Measurements from ENCODE around the gene SLC35D3. TPM values are rescaled to one million over a fixed set of nuclear protein-coding genes. Genes with fewer than 3 reads are reported as not detected.
"Not testable (repeated sequence)": the region's sequence is repeated elsewhere in the genome, so short reads cannot be mapped to it uniquely, and the experiment has no call there.

SLC35D3 gene
- total RNA-seq, 4 donors from 2014 or later = 0.10 TPM; not detected in 3

GRCh38 chr6:136897071-136897470 is 25.0 kb upstream of the SLC35D3 start:
- DNase-seq (ENCODE audit: low spot score in 2 of 2) = no peak
- TF ChIP-seq POLR2A (IDR thresholded peaks at IDR 0.05) = no peak
- TF ChIP-seq CTCF (IDR thresholded peaks at IDR 0.05) = no peak
- no peak overlapping the region for H3K4me3 ChIP-seq (ENCODE audit: low read depth, poor library complexity, severe bottlenecking)
- 95 to 97% methylated on average over 1 of the region's 1 CpG for WGBS, 2 donors
- intact Hi-C loops (cut with DNase I; ENCODE audit: low total_unique reads) = no loop called here

GRCh38 chr6:136901212-136901784 is 20.8 kb upstream of the SLC35D3 start:
- TF ChIP-seq POLR2A (IDR thresholded peaks at IDR 0.05) (no peak), CTCF (IDR thresholded peaks at IDR 0.05) (no peak)
- WGBS, 2 donors = 92 to 95% methylated on average over 5 of the region's 5 CpGs

GRCh38 chr6:136904477-136904876 is 17.6 kb upstream of the SLC35D3 start:
- intact Hi-C loops (cut with DNase I; ENCODE audit: low total_unique reads) = not testable (repeated sequence)
- 94 to 99% methylated on average over 3 of the region's 3 CpGs for WGBS, 2 donors

More at GRCh38 chr6:136901212-136901784, 20.8 kb upstream of the SLC35D3 start:
- intact Hi-C loops (cut with DNase I; ENCODE audit: low total_unique reads) = no loop called here
- H3K4me3 ChIP-seq (ENCODE audit: low read depth, poor library complexity, severe bottlenecking) = no peak overlapping the region
- DNase-seq (ENCODE audit: low spot score in 2 of 2) = no peak

GRCh38 chr6:136914947-136915346 is 7.2 kb upstream of the SLC35D3 start:
- intact Hi-C loops (cut with DNase I; ENCODE audit: low total_unique reads) = no loop called here
- no peak for TF ChIP-seq CTCF (IDR thresholded peaks at IDR 0.05)
- TF ChIP-seq POLR2A (IDR thresholded peaks at IDR 0.05) = no peak
- H3K4me3 ChIP-seq (ENCODE audit: low read depth, poor library complexity, severe bottlenecking) = no peak overlapping the region
- WGBS, 2 donors = 100% methylated on average over 1 of the region's 1 CpG
- DNase-seq (ENCODE audit: low spot score in 2 of 2) = no peak

More at GRCh38 chr6:136904477-136904876, 17.6 kb upstream of the SLC35D3 start:
- H3K4me3 ChIP-seq (ENCODE audit: low read depth, poor library complexity, severe bottlenecking); DNase-seq (ENCODE audit: low spot score in 2 of 2): not testable (repeated sequence)

GRCh38 chr6:136918706-136919105 is 3.4 kb upstream of the SLC35D3 start:
- WGBS, 2 donors = 83 to 90% methylated on average over 3 of the region's 3 CpGs
- no peak for DNase-seq (ENCODE audit: low spot score in 2 of 2)
- H3K4me3 ChIP-seq (ENCODE audit: low read depth, poor library complexity, severe bottlenecking) = no peak overlapping the region
- intact Hi-C loops (cut with DNase I; ENCODE audit: low total_unique reads) = no loop called here
- TF ChIP-seq POLR2A (IDR thresholded peaks at IDR 0.05) = no peak
- no peak for TF ChIP-seq CTCF (IDR thresholded peaks at IDR 0.05)

- TF ChIP-seq CTCF (IDR thresholded peaks at IDR 0.05) (no peak), POLR2A (IDR thresholded peaks at IDR 0.05) (no peak)
- no peak for DNase-seq (ENCODE audit: low spot score in 2 of 2)
- intact Hi-C loops (cut with DNase I; ENCODE audit: low total_unique reads) = no loop called here
- H3K4me3 ChIP-seq (ENCODE audit: low read depth, poor library complexity, severe bottlenecking) = no peak overlapping the region
- 18 to 25% methylated on average over 6 of the region's 6 CpGs for WGBS, 2 donors
Observed at GRCh38 chr6:136920216-136920615, 1.9 kb upstream of the SLC35D3 start.
